ENCODE results near the gene INPP4B.

The INPP4B gene

DNA sequence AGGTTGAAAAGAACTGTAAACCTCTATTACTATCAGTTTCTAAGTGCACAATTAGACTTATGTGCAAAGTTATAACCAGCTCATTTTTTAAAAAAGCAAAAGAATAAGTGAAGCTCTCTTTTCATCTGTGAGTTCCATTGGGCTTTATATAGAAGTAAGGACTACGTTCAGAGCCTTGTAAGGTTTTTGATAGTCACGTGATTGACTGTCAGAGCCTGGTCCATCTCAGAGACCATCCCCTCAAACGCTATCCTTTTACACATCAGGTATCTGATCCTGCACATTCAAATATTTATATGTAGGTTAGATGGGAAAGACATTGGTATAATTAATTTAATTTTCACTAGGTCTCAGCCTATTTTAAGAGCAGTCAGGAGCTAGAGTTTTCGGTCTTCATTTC, 279.3 kb downstream of the INPP4B start:
- no peak for DNase-seq

DNA sequence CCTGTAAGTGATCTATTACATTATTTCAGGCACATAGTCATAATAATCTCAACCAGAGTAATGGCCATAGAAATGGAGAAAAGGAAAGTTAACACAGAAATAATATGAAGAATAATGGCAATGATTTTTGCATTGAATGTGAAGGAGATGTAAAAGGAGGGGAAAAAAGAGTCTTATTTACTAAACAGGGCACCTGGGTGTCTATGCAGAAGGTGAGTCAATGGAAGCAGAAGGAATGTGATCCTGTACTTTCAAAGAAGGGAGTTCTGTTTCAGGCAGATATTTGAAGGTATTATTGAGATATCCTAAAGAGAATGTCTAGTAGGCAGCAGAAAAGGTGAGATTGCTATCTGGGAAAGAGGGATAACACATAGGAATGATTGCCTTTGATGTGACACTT, 279.9 kb downstream of the INPP4B start:
- no peak for DNase-seq

GRCh38 chr4:142565771-142566170, 280.3 kb downstream of the INPP4B start:
- DNase-seq = no peak

DNA sequence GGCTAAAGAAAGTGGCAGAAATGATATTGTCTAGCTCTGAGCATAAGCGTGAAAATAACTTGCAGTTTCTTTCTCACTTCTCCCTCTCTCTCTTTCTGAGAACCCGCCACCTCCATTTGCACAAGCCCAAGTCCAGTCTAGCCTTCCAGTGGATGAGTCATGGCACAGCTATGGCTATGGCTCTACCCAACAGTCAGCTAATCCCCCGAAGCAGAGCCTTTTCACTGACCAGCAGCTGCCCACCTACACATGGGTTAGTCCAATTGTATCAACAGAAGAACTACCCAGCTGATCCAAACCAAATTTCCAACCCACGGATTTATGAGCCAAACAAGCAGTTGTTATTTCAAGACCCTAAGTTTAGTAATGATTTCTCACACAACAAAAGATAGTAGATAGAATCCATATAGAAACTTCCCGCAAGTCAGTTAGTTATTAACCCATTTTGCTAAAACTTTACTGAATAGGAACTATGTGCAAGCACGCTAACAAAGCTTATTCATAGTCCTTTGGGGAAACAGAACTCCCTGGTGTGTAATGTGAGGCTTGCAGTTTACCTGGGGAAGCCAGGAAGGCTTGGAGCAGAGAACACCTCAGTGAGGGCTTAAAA, 282.3 kb downstream of the INPP4B start:
- DNase-seq = no peak

GRCh38 chr4:142559986-142560385, 286.1 kb downstream of the INPP4B start:
- no peak for DNase-seq

- no peak for DNase-seq
Observed at GRCh38 chr4:142558851-142559250, 287.2 kb downstream of the INPP4B start.

DNA sequence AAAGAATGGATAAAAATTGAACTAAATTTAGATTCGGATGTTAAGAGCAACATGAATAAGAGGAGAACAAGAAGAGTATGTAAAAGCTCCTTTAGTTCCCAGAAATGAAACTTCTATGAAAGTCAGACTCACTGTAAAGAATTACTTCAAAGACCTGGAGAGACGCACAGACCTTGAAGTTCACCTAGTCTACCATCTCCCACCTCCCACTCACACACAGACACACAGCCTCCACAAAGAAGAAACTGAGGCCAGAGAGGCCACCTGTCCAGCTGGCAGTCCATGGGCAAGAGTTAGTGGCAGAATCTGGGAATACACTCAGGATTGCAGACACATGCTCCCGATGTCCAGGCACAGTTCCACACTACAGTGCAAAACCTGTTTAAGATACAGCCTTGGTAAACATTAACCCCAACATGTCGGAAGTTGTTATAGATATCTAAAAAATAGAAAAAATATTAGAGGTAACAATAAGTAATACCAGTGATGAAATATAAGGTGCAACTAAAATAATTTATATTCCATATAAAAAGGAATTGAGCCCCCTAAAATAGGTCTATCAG, 288.8 kb downstream of the INPP4B start:
- DNase-seq = no peak

DNA sequence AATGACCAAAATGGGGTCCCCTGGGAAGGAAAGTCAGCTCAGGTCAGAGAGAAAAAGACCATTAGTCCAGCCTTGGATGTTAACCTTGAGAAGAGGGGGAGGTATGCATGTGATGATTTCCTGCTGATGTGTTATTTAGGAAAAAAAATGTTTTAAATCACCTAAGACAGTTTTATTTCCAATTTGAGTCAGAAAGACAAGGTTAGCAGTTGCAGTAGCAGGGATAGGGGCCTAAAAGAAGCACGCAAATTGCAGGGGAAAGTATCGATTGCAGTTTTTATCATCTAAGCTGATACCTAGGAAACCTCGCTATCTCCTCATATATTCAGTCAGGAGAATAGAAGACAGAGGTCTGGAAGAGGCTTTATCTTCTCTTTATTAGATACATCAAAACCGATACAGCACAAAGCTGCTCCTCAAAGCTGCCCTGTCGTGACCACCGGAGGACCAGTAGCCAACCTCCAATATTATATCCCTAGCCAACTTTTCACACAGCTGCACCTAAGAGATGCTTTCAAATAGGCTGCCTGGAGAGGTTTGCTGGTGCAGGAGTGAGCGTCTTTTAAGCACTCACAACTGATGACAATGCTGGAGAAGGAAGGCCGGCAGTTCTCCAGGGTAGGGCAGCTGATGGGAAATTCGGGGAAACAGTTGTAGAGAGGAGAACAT, 289.4 kb downstream of the INPP4B start:
- no peak for DNase-seq

DNA sequence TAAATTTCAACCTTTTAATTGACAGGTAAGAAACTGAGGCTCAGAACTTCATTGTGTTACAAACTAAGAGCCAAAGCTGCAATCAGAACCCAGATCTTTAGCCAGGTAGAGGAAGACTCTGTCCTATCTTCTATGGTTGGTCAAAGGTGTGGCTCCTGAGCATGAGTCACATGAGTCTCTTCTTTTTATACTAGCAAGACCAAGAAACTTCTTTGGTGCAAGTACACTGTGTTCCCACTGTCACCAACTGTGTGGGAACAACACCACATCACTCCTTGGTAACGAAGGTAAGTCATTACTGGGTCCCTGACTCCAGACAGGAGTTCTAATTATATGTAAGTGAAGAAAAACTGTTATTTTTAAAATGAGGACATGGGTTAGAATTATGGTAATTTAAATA, 290.1 kb downstream of the INPP4B start:
- DNase-seq = no peak

- DNase-seq = no peak
Observed at GRCh38 chr4:142554412-142554811, 291.7 kb downstream of the INPP4B start.

GRCh38 chr4:142551517-142552305, 294.4 kb downstream of the INPP4B start:
- DNase-seq = no peak

DNA sequence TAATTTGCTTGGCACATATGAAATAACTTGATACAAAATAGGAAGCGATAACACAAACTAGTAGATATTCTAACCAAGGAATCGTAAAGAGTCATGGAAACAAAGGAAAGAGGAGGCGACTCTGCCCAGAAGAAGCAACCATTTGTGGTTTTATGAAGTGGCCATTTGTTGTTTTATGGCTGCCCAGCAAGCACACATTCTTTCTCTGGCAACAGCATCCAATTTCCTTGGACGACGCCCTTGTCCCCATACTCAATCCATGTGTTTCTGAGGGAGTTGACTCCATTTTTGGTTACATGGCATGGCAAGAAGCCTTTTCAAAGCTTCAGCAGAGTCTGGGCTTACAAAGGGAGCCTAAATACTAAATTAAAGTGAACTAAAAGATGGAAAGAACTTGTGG, 295.1 kb downstream of the INPP4B start:
- no peak for DNase-seq

GRCh38 chr4:142549726-142550463, 296.2 kb downstream of the INPP4B start:
- no peak for DNase-seq

GRCh38 chr4:142549248-142549647, 296.9 kb downstream of the INPP4B start:
- DNase-seq = no peak

- no peak for DNase-seq
Observed at GRCh38 chr4:142548491-142548890, 297.6 kb downstream of the INPP4B start.

DNA sequence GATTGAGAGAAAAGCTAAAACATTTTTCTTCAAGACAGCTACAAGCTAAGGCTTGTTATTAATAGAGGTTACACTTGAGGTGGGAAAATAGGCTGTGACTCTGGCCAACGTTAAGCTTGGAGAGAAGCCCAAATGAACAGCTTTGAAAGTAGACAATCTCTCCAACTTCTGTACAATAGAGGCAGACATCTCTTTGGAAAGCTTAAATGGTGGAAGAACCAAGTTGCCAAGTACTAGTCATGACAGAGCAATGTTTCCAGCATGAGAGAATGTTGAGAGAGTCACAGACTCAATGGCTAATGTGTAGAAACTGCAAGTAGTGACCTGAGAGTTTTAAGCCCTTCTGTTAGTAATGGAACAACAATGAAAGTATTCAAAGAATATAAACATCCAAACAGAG, 298.1 kb downstream of the INPP4B start:
- no peak for DNase-seq

- DNase-seq = no peak
Observed at GRCh38 chr4:142544594-142544993, 301.5 kb downstream of the INPP4B start.

- no peak for DNase-seq
Observed at GRCh38 chr4:142544039-142544438, 302.1 kb downstream of the INPP4B start.

- DNase-seq = no peak
Observed at GRCh38 chr4:142540483-142540804, 305.7 kb downstream of the INPP4B start.

DNA sequence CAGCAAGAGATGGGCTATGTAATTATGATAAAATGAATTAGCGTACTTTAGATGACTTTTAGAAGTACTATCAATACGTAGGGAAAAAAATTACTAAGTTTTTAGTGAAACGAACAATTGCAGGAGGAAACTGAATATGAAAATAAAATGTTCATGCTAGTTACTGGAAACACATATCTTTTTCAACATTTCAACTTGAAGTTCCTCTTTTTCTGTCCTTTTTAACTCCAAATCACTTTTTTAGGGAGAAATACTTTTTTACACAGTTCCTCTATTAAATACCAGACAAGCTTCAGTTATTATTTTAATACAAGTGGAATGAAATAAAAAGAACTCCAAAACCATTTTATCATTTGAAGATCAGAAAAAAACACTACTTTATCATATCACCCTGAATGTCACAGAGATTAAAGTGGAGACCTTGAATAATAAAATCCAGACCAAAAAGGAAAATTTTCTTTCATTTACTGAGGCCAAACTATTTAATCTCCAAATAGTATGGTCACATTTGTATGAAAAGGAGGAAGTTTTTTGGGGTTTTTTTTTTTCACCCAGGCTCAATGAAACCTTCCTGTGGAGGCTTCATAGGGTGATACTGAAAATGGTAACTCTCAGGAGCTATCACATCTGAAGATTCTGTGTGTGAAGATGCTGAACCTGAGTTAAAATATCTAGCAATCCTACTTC, 306.2 kb downstream of the INPP4B start:
- no peak for DNase-seq

DNA sequence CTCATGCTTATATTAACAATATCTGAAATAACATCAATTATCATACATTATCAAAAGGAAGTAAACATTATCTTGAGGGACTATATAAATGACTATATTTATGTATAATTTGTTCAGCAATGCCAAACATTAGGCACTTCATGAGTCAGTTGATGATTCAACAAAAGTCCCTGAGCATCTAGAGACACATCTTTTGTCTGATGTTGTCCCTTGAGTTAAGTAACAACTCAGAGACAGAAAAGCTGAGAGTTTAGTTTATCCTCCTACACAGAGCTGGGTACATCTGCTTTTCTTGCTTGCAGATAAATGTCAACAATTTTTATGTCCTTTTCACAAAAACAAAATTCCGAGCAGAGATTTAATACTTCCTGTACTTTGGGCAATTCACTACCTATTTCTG, 311.1 kb downstream of the INPP4B start:
- no peak for DNase-seq

- no peak for DNase-seq
Observed at GRCh38 chr4:142532054-142532453, 314.0 kb downstream of the INPP4B start.

GRCh38 chr4:142530728-142531127, 315.4 kb downstream of the INPP4B start:
- DNase-seq = no peak
